ENCODE measurements around the gene PDE5A.

The PDE5A gene

DNA sequence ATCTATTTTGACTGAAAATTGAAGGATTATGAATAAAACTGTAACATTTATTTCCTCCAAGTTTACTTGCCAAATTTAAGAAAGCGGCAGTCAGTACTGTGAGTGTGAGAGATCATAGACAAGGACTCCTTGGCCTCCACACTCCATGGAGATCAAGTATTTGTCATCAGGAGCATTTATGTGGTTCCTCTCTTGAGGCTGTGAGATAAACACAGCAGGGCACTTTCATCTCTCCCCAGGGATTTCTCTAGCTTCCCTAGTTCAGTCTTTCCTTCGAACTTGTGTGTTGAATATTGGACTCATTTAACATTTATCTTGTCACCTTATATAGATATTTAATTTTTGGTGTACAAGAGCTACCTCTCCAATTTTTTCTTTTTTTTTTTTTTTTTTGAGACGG lies 40.8 kb downstream of the PDE5A start:
- no peak for DNase-seq (ENCODE audit: low read depth in 2 of 3, low spot score in 2 of 3)

DNA sequence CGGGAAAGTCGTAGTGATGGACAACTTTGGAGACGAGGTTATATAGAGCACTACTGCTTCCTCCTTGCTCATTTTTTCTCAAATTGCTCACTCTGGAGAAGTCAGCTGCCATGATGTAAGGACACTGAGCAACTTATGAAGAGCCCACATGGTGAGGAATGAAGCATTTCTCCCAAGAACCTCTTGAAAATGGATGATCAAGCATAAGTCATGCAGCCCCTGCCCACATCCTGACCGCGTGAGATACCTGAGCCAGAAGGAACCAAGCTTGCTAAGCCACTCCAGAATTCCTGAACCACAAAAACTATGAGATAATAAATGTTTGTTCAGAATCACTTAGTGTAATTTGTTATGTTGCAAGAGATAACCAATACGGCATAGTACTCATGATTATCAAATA lies 42.8 kb downstream of the PDE5A start:
- DNase-seq (ENCODE audit: low read depth in 2 of 3, low spot score in 2 of 3), result no peak

DNA sequence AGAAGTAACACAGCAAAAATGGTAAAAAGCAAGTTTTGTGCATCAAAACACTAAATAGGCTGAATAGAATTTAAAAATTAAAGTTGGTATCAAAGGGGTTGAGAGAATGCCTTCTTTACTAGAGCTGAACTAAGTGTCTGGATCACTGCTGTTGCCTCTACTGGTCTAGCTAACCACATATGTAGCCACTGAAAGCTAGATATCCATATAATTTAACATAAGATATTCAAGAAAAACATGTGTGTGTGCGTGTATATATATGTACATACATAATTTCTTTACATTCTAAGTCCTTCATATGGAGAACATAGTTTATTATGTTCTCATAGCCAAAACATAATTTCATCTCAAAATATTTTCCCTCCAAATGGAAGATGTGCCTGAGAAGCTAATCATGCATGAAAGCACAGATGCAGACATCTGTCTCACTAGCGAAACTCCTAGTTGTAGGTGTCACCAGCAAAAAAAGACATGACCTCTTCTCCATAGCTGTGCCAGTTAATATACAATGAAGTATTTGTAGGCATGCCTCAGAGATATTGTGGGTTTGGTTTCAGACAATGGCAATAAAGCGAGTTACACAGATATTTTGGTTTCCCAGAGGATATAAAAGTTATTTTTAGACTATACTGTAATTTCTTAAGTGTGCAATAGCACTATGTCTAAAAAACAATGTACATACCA lies 47.3 kb downstream of the PDE5A start:
- no peak for DNase-seq (ENCODE audit: low read depth in 2 of 3, low spot score in 2 of 3)

DNA sequence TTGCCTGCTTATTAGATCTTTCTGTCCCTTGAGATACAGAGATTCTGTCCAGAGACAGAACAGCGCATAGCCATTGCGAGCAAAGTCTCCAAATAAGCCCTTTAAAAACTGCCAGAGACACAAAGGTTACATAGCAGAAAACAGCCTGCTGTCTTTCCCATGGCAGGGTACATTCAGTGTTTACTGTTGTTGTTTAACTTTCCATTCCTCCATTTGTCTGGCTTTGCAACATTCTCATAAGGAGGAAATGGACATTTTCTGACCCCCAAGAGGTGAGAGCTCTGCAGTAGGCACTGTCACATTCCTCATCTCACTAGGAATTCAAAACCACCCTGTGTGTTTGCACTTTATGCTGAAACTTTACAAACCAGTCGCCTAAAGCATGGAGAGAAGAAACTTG lies 48.3 kb downstream of the PDE5A start:
- no peak for DNase-seq (ENCODE audit: low read depth in 2 of 3, low spot score in 2 of 3)

DNA sequence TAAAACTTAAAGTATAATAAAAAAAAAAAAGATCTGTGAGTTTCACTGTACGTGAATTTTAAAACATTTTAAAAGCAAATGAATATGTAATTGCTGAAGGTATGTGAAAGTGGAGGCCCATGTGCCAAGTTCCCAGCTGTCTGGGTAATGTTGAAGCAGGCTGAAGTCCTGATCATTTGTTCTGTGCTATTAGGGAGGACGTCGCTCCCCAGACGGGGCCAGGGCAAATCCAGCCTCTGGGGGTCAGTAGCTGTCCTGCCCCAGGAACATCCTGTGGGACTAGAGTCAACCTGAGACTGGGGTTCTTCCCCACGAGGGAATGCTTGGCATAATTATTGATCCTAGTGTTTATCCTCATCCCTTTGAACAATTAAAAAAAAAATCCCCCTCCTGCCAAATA lies 48.8 kb downstream of the PDE5A start:
- no peak for DNase-seq (ENCODE audit: low read depth in 2 of 3, low spot score in 2 of 3)

DNA sequence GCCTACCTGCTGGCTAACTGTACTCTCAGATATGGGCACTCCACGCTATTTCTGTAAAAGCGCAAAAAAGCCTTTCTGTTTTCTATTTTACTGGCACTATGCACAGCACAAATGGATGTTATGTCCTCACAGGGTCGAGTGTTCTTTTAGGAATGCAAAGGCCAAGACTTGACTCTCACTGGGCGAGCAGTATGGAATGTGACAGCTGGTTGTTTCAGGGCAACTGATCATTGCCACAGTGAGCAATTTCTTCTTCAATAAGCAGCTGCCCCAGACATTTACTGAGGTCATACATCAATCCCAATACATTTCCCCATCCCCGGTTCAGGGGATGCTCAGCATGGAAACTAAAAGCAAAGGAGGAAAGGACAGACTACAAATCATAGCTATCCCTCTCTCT lies 58.2 kb downstream of the PDE5A start:
- no peak for DNase-seq (ENCODE audit: low read depth in 2 of 3, low spot score in 2 of 3)

DNA sequence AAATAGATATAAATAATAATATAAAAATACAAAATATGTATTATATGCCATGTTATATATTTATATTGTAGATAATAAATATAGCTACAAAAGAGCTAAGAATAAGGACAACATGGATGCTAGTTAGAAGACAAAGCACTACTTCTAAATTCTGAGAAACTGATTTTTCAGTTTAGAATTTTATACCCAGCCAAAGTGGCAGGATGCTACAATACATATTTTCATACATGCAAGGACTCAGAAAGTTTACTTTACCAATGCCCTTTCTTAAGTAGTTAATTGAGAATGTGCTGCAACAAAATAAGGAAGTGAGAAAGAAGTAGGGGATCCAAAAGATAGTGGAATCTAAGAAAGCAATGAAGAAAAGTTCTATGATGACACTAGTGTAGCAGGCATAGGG lies 64.5 kb downstream of the PDE5A start:
- no peak for DNase-seq (ENCODE audit: low read depth in 2 of 3, low spot score in 2 of 3)

DNA sequence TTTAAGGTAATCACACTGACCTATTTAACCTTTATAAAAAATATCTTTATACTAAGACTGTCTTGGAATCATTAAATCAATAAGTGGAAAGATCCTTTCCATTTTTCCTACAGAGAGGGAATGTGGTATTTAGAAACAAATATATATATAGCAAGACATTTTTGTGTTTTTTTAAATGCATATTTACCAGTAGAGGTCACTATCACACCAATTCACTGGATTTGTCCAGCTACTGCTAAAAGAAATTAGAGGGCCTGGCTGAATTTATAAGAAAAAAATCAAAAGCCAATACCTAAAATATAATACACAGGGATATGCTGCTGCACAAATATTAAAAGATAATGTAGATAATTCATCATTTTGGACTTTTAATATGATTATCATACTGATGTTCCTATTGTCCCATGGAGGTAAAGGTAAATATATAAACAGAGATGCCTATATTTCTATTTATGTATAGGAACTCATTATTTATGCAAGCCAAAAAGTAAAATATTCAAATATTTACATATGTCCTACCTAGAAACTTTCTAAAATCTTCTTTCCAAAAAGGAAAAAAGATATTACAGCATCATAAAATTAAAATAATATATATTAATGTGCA lies 69.5 kb downstream of the PDE5A start:
- DNase-seq (ENCODE audit: low read depth in 2 of 3, low spot score in 2 of 3), result no peak

DNA sequence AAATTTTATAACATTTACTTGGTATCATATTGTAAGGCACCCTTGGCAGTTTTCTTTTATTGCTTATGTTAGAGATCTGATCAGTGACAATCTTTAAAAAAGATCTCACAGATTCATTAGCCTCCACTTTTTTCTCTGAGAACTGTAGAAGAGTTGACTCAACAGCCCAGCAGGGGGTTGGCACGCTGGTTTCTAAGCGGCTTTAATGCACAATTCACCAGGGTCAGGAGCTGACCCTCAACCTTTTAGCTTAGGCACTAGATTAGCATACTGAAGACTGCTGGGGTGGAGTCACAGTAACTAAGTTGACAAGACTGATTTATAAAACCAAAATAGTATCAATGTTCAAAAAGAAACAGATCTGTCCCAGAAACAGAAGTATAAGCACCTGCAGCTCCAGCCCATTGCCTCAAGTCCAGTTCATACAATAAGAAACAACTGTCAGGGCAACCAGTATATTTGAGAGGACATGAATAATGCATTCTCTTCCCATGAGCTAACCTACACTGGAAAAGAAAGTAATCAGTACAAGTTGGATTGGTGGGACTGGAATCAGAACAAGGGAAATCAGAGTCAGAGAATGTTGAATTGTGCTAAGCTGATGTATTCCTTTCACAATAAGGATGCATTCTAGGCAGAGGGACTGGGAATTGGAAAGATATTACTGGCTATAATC lies 77.6 kb downstream of the PDE5A start:
- DNase-seq (ENCODE audit: low read depth in 2 of 3, low spot score in 2 of 3), result no peak

DNA sequence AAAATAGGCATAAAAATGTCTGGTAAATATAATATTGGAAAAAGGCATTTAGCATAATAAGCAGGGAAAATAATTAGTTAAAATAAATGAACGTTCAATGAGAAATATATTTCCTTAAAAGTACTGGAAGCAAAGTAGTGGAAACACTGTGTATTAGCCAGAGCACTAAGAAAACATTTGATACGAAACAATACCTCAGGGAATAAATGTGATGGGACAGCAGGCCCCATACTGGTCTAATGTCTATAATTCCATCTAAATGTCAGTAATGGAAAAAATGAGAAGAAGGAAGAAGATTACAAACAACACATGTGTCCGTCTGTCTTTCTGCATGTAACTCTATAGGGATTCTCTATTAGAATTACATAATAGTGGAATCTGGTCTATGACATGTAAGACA lies 79.0 kb downstream of the PDE5A start:
- DNase-seq (ENCODE audit: low read depth in 2 of 3, low spot score in 2 of 3), result no peak

DNA sequence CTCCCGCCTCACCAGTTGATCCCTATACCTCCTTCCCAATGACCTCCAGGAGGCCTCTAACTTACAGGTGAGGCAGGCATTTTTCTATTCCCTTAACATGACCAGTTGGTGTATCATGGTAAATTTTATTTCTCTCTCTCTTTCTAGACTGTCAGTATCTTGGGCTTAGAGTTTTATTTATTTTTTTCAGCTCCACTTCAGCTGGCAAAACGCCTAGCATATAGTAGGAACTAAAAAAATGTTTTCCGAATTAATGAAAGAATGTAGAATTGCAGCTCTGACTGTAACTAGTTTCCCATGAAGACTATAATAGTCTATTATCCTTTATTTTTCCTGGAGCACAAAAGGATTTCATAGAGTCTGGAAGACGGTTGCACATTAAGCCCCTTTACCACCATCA lies 84.8 kb downstream of the PDE5A start:
- no peak for DNase-seq (ENCODE audit: low read depth in 2 of 3, low spot score in 2 of 3)

DNA sequence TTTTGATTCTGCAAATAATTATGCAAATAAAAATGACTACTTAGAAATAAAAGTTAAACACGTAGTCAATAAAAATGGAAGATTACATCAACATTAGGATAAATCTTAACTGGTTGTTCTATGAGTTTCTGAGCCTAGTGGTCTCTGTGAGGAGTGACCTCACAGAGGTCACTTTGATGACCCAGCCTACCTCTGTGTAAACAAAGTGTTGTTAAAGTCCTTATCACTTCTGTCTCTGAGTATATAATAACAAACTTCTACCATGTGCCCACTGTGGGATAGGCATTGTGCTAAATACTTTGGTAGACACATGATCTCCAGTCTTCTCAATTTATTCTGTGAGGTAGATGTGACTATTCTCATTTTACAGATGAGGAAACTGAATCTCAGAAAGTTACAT lies 85.4 kb downstream of the PDE5A start:
- no peak for DNase-seq (ENCODE audit: low read depth in 2 of 3, low spot score in 2 of 3)

DNA sequence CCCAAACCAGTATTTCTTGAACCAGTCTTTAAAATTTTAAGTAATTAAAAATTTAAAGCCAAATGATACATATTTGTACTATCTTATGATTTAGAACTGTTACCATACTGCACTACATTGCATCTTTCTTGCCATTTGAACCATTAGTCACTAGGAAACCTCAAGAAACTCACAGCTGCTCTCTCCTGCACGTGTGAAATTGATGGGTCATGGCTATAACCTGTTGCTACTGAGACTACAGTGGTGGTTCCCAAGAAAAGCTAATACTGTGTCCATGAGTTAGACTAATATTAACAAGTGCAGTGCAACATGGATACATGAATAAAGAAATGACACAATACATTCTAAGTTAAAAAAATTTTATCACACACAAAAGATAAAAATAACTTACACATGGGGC lies 88.4 kb downstream of the PDE5A start:
- DNase-seq (ENCODE audit: low read depth in 2 of 3, low spot score in 2 of 3), result no peak

DNA sequence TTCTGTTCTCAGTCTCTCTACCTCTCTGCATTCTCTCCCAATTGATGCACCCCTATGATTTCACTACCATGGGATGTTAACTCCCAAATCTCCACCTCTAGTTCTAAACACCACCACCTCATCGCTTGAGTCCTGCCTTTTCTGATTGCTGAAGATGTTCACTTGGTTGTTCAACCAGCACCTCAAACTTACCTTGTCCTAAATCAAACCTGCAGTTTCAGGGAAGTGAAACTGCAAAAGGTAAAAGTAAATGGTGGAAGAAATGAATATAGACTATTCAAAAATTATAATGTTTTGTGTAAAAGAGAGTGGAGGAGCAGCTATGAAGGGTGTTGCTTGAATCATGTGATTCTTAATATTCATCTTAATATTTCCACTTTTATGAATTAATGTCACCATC lies 91.0 kb downstream of the PDE5A start:
- DNase-seq (ENCODE audit: low read depth in 2 of 3, low spot score in 2 of 3), result no peak

DNA sequence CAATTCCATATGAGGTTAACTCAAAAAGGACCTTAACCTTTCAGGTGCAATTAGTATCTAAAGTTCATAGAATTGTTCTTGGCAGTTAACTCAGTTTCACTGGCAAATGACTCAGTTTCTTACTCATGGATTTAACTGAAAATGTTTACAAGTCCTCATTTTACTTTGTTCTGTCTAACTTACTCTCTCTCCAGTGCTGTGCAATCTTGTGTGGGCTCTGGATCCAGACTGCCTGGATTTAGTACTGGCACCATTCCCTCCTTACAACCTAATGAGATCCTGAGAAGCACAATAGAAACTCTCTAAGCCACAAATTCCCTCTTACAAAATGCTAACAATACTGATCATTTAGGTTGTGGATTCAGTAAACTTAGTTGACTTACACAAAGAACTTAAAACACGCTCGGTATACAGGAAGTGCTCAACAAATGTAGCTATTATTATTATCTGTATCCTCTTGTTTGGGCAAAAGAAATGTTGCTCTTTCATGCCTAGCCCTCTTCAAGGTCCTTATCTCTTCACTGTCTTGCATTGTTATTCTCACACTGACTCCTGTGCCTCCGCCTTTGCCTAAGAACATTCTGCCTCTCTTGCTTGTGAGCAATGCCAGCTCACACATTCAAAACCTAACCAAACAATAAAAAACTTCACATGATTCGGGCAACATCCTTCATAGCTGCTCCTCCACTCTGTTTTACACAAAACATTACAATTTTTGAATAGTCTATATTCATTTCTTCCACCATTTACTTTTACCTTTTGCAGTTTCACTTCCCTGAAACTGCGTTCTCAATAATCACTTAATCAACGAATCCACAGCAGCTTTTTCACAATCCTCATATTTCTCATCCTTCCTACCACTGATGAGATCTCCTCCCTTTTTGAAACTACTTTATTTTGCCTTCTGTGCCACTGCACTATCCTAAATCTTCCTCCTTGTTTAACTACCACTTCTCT lies 91.8 kb downstream of the PDE5A start:
- DNase-seq (ENCODE audit: low read depth in 2 of 3, low spot score in 2 of 3), result no peak

DNA sequence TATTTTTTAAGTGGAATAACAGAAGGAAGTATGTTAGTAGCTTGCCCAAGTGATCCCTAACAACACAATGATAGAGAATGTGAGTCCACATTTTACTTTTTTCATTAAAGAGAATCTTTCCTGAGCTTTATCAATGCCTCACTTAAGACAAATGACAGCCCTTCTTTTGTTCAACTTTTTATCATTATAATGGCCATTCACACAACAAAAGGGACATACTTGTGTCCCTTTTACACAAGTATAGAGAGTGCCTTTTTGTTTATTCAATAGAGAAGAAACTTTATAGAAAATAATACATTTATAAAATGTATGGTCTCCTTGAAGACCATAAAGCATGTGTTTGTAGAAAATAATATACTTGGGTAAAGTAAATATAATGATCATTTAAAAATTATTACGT lies 96.3 kb downstream of the PDE5A start:
- DNase-seq (ENCODE audit: low read depth in 2 of 3, low spot score in 2 of 3), result no peak

DNA sequence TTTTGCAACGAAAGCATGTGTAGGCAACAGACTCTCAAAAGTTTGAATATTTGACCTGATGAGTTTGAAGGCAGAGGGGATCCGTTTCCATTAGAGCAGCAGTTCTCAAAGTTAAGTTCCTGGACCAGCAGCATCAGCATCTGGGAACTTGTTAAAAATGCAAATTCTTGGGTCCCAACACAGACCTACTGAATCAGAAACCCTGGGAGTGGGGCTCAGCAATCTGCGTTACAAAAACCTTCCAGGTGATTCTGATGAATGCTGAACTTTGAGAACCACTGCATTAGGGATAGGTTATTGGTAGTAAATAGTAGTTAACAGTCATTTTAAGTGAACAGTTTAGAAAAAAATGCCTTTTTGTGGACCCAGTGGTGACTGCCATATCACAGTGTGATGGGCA lies 98.8 kb downstream of the PDE5A start:
- no peak for DNase-seq (ENCODE audit: low read depth in 2 of 3, low spot score in 2 of 3)

DNA sequence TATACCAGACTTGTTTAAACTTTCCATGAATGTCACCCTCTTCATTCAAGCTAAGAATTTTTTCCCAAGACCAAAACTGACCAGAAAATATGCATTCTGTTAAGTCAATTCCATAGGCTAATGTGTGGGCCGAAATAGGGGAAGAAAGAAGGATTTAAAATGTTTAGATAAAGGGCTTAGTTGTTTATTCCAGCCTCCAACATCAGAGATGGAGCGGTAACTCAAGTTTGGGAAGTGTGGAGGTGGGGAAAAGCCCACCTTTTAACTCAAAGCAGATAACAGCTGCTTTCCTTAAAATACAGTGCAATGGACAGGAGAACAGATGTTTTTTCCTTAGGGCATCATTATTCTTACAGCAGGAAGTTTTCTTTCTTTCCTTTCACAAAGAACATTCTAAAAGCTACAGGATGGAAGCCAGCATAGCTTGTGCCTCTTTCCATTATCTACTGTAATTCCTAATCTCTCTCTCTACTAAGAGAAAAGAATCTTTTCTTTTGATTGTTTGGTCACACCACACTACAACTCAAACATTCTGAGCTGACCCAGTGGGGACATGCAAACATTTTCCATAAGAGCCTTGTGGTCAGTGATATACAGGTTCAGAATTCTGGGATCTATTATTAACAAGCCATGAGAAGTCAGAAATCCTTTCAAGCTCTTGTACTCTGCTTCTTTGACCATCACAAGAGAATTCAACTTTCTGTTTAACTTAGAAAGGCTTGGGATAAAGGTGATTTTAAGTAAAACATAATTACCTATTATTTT lies 101.6 kb downstream of the PDE5A start:
- no peak for DNase-seq (ENCODE audit: low read depth in 2 of 3, low spot score in 2 of 3)

DNA sequence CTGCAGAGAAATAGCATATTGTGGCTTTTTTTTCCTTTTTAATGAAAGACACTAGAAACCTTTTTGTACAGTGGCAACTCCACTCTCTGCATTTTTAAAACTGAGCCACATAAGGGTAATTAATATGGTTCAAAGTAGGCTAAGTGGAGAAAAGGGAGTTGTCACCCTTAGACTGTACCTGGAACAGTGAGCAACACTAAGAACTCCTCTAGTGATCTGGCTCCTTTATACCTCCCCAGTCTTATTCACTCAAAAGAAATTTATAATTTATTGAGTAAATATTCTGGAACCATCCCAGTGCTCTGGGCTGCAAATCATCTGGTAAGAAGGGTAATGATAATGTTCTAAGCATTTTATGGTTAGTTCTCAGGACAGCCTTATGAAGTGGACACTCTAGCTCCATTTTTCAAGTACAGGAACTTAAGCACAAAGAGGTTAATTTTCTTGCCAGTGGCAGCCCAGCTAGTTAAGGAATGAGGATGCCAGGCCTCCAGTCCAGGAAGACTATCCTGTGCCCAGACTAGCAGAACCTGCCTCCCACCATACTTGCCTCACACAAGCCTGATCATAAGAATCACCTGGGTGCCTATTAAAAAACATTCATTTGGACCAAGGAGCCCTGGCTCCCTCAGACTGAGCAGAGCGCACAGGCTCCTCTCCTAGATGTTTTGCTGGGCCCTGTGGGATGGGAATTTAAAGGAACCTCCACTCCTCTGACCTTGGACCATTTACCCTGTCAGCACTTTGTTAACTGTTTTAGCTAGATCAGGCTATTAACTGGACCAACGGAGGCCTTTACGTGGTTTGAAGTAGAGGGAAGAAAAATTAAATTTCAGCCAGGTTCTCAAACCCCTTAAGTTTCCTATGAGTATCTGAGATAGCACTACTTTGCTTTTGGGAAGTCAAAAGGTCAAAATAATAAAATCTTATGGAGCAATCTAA lies 102.6 kb downstream of the PDE5A start:
- DNase-seq (ENCODE audit: low read depth in 2 of 3, low spot score in 2 of 3), result no peak

All from activated CD8-positive, alpha-beta memory T cell treated with anti-CD3 and anti-CD28 coated beads for 48 hours (primary cell).